ENCODE data around the gene ABCB8.

The ABCB8 gene

GRCh38 chr7:151057989-151058780 is 29.9 kb downstream of the ABCB8 start:
- TF ChIP-seq CTCF (IDR thresholded peaks at IDR 0.05; ENCODE audit: low read depth, low read length, missing control alignments): no peak
- H3K4me3 ChIP-seq (ENCODE audit: low read depth, low read length): peak overlapping the region; percentile 64
- DNase-seq (ENCODE audit: low read depth): peak; percentile 98

- peak overlapping the region; percentile 64 for H3K4me3 ChIP-seq (ENCODE audit: low read depth, low read length)
- no peak for DNase-seq (ENCODE audit: low read depth)
- TF ChIP-seq CTCF (IDR thresholded peaks at IDR 0.05; ENCODE audit: low read depth, low read length, missing control alignments): no peak
Measured at GRCh38 chr7:151058781-151059366, 30.6 kb downstream of the ABCB8 start.

GRCh38 chr7:151059367-151060112 is 31.3 kb downstream of the ABCB8 start, which contains the start of gene SLC4A2:
Gene SLC4A2, plus strand, starts transcription at chr7:151059589. Its CDS starts 2,399 bp downstream, at chr7:151061988.
- peak; percentile 63 for TF ChIP-seq CTCF (IDR thresholded peaks at IDR 0.05; ENCODE audit: low read depth, low read length, missing control alignments)
- no peak for DNase-seq (ENCODE audit: low read depth)
- peak within 1 kb of the TSS; percentile 64 for H3K4me3 ChIP-seq (ENCODE audit: low read depth, low read length)

- H3K4me3 ChIP-seq (ENCODE audit: low read depth, low read length): peak overlapping the region; percentile 64
- DNase-seq (ENCODE audit: low read depth): no peak
- no peak for TF ChIP-seq CTCF (IDR thresholded peaks at IDR 0.05; ENCODE audit: low read depth, low read length, missing control alignments)
Measured at GRCh38 chr7:151060113-151060415, 31.8 kb downstream of the ABCB8 start.

GRCh38 chr7:151060416-151061212 is 32.4 kb downstream of the ABCB8 start:
- peak overlapping the region; percentile 64 for H3K4me3 ChIP-seq (ENCODE audit: low read depth, low read length)
- peak; percentile 17 for TF ChIP-seq CTCF (IDR thresholded peaks at IDR 0.05; ENCODE audit: low read depth, low read length, missing control alignments)
- DNase-seq (ENCODE audit: low read depth): no peak

- no peak overlapping the region for H3K4me3 ChIP-seq (ENCODE audit: low read depth, low read length)
- no peak for TF ChIP-seq CTCF (IDR thresholded peaks at IDR 0.05; ENCODE audit: low read depth, low read length, missing control alignments)
- no peak for DNase-seq (ENCODE audit: low read depth)
Measured at GRCh38 chr7:151061213-151062110, 33.2 kb downstream of the ABCB8 start.

All from GM12864 (cell line).